ENCODE measurements around the gene PHF10. TPM values are rescaled to one million over a fixed set of nuclear protein-coding genes. Genes with fewer than 3 reads are reported as not detected.

The PHF10 gene
- total and polyA plus RNA-seq, 7 experiments from 2014 or later, result 17.1 to 124 (median 75.7) TPM

DNA sequence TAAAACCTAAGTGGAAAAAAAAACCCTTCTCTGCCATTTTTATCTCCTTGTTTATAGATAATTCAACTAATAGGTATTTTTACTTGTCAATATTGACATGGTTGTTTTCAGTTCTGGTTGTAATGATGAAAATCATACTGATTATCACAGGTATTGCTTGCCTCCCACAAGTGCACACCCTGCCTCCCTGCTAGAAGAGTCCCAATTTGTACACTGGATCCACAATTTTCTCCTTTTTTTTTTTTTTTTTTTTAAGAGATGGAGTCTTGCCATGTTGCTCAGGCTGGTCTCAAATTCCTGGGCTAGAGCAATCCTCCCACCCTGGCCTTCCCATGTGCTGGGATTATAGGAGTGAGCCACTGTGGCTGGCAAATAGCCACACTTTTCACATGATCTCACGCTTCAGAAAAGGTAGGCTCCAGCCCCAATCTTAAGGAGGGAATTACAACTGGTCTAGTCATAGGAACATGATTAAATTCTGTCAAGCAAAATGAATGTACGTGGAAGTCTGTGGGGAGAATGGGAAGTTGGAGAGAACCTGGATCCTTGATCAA, 14.8 kb upstream of the PHF10 start:
- peaks cover 7 to 38% (median 11%) of the 10 kb centered on the region in 5 donors for H3K27me3 Mint-ChIP-seq
- CTCF ChIA-PET, result no interaction called here
- no peaks in the 10 kb centered on the region for H3K27me3 ChIP-seq (ENCODE audit: control insufficient read depth in 2 of 2, insufficient read depth in 2 of 2, low read length in 2 of 2)
- H3K27ac ChIP-seq (ENCODE audit: low read depth, low read length), result no peak overlapping the region
- ATAC-seq (no peak), DNase-seq (no peak)
- no peaks in the 10 kb centered on the region for H3K4me1 ChIP-seq (ENCODE audit: control insufficient read depth in 2 of 2, insufficient read depth in 2 of 2, low read length in 2 of 2)
- no peak overlapping the region for H3K27ac Mint-ChIP-seq
- intact Hi-C loops (cut with micrococcal nuclease), result no loop called here
- peaks cover 0 to 5% (median 0%) of the 10 kb centered on the region in 11 donors for H3K9me3 Mint-ChIP-seq
- no peaks in the 10 kb centered on the region for H3K9me3 ChIP-seq (ENCODE audit: control insufficient read depth in 2 of 3, low read length in 3 of 3)
- POLR2A ChIA-PET, result interaction anchor here (0.8 kb wide), 1 partner anchor 11 kb away, joined by 3 read pairs; no protein-coding TSS in a partner anchor
- no peaks in the 10 kb centered on the region for H3K36me3 ChIP-seq (ENCODE audit: control insufficient read depth in 2 of 3, insufficient read depth in 3 of 3, low read length in 3 of 3)
- H3K4me1 Mint-ChIP-seq, result peaks cover 0 to 12% (median 0%) of the 10 kb centered on the region in 7 donors
- no peak overlapping the region for H3K4me3 ChIP-seq (ENCODE audit: low read length)
- H3K4me3 Mint-ChIP-seq, result no peak overlapping the region
- peaks cover 0 to 4% (median 0%) of the 10 kb centered on the region in 5 donors for H3K36me3 Mint-ChIP-seq

DNA sequence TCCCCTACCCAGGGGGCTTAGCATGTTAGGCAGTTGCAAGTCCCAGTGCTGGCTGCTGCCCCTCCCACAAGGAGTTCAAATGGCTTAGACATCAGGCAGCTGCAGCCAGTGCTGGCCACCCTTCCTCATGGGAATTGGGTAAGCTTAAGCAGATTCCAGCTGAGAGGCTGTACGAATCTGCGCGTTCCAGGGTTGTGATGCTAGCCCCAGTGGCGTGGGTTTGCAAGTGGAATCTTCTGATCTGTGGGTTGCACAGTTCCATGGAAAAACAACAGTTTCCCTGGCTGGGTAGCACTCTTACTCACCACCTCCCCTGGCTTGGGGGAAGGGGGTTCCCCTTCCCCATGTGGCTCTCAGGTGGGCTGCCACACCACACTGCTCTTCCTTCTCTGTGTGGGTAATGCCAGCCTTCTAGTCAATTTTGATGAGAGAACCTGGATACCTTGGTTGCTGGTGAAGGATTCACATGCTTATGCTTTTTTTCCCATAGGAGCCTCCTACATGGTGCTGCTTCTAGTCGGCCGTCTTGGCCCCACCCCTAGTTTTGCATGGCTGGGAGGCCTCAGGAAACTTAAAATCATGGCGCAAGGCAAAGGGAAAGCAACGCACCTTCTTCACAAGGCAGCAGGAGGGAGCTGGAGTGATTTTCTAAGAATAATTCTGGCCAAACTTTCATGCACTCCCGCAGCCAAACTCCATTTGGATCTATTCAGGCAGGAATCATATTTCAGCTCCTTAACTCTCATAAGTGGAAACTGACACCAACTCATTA, 14.1 kb upstream of the PHF10 start:
- POLR2A ChIA-PET, result interaction anchor here (0.8 kb wide), 1 partner anchor 12 kb away, joined by 3 read pairs; no protein-coding TSS in a partner anchor
- no peak overlapping the region for H3K27ac ChIP-seq (ENCODE audit: low read depth, low read length)
- H3K36me3 ChIP-seq (ENCODE audit: control insufficient read depth in 2 of 3, insufficient read depth in 3 of 3, low read length in 3 of 3), result no peaks in the 10 kb centered on the region
- H3K27me3 ChIP-seq (ENCODE audit: control insufficient read depth in 2 of 2, insufficient read depth in 2 of 2, low read length in 2 of 2), result no peaks in the 10 kb centered on the region
- H3K36me3 Mint-ChIP-seq, result peaks cover 0 to 4% (median 0%) of the 10 kb centered on the region in 5 donors
- peaks cover 0 to 12% (median 0%) of the 10 kb centered on the region in 7 donors for H3K4me1 Mint-ChIP-seq
- H3K27me3 Mint-ChIP-seq, result peaks cover 7 to 41% (median 11%) of the 10 kb centered on the region in 5 donors
- H3K9me3 ChIP-seq (ENCODE audit: control insufficient read depth in 2 of 3, low read length in 3 of 3), result no peaks in the 10 kb centered on the region
- H3K4me3 Mint-ChIP-seq, result no peak overlapping the region
- ATAC-seq, result no peak
- no peak for DNase-seq
- CTCF ChIA-PET, result no interaction called here
- H3K4me3 ChIP-seq (ENCODE audit: low read length), result no peak overlapping the region
- H3K4me1 ChIP-seq (ENCODE audit: control insufficient read depth in 2 of 2, insufficient read depth in 2 of 2, low read length in 2 of 2), result no peaks in the 10 kb centered on the region
- H3K27ac Mint-ChIP-seq, result no peak overlapping the region
- intact Hi-C loops (cut with micrococcal nuclease), result no loop called here
- peaks cover 0 to 5% (median 0%) of the 10 kb centered on the region in 11 donors for H3K9me3 Mint-ChIP-seq

DNA sequence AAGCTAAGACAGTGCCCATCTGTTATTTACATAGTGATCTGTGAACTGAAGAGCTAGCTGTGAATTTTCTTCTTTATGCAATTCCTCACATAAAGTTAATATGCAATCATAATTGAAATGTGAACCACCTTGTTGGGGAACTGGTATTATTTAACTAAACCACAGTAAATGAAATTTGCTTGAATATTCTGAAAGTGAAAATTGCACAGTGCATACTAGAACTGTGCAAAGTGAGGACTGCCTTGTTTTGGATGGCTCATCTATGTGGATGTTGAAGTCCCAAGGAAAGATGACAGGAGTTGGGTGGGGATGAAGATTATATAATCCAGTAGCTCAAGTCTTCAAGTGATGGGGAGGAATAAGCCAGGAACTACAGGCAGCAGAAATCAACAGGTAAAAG, 5.7 kb upstream of the PHF10 start:
- Histone ChIP-seq H3K27ac (ENCODE audit: low read depth, low read length) (no peak overlapping the region), H3K27me3 (ENCODE audit: control insufficient read depth in 2 of 2, insufficient read depth in 2 of 2, low read length in 2 of 2) (no peaks in the 10 kb centered on the region), H3K4me3 (ENCODE audit: low read length) (no peak overlapping the region), H3K4me1 (ENCODE audit: control insufficient read depth in 2 of 2, insufficient read depth in 2 of 2, low read length in 2 of 2) (peaks cover 0 to 4% of the 10 kb centered on the region in 2 donors), H3K9me3 (ENCODE audit: control insufficient read depth in 2 of 3, low read length in 3 of 3) (no peaks in the 10 kb centered on the region), H3K36me3 (ENCODE audit: control insufficient read depth in 2 of 3, insufficient read depth in 3 of 3, low read length in 3 of 3) (no peaks in the 10 kb centered on the region)
- Mint-ChIP-seq H3K36me3 (no peaks in the 10 kb centered on the region), H3K27me3 (peaks cover 1 to 42% (median 4%) of the 10 kb centered on the region in 5 donors), H3K4me1 (peaks cover 2 to 19% (median 14%) of the 10 kb centered on the region in 7 donors), H3K9me3 (peaks cover 0 to 3% (median 0%) of the 10 kb centered on the region in 11 donors), H3K27ac (no peak overlapping the region), H3K4me3 (no peak overlapping the region)
- ChIA-PET CTCF (no interaction called here), POLR2A (no interaction called here)
- DNase-seq (no peak), ATAC-seq (no peak)
- intact Hi-C loops (cut with micrococcal nuclease), result no loop called here

DNA sequence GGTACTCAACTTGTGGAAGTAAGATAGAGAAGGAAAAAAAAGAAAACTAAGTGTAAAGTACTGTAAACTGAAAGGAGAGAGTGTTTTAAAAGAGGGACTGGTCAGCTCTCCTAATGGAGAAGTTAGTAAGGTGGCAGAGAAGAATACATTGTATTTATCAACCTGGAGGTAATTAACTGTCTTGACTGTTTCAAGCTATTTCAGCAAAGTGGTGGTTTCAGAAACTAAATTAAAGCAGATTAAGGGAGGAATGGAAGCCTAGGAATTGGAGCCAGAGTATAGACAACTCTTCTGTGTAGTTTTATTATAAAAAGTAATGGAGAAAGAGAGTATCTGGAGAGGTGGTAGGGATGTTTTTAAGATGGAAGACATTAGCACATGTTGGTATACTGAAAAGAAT, 2.7 kb upstream of the PHF10 start:
- Histone ChIP-seq H3K36me3 (ENCODE audit: control insufficient read depth in 2 of 3, insufficient read depth in 3 of 3, low read length in 3 of 3) (no peaks in the 10 kb centered on the region), H3K27me3 (ENCODE audit: control insufficient read depth in 2 of 2, insufficient read depth in 2 of 2, low read length in 2 of 2) (no peaks in the 10 kb centered on the region), H3K4me1 (ENCODE audit: control insufficient read depth in 2 of 2, insufficient read depth in 2 of 2, low read length in 2 of 2) (peaks cover 4 to 10% of the 10 kb centered on the region in 2 donors), H3K27ac (ENCODE audit: low read depth, low read length) (no peak overlapping the region), H3K4me3 (ENCODE audit: low read length) (no peak overlapping the region), H3K9me3 (ENCODE audit: control insufficient read depth in 2 of 3, low read length in 3 of 3) (no peaks in the 10 kb centered on the region)
- ATAC-seq (no peak), DNase-seq (no peak)
- CTCF ChIA-PET, result no interaction called here
- POLR2A ChIA-PET, result interaction anchor here (1.2 to 9.1 kb wide), 3 partner anchors 10 to 25 kb away, joined by 3 to 97 read pairs (median 11); partner anchors contain the start of genes C6orf120, DYNLT2, ERMARD and WDR27
- H3K27ac Mint-ChIP-seq, result peak overlapping the region in 2 of 9 donors; percentile 22 to 34
- peaks cover 0 to 17% (median 0%) of the 10 kb centered on the region in 5 donors for H3K27me3 Mint-ChIP-seq
- peaks cover 0 to 3% (median 0%) of the 10 kb centered on the region in 11 donors for H3K9me3 Mint-ChIP-seq
- no peak overlapping the region for H3K4me3 Mint-ChIP-seq
- peaks cover 0 to 5% (median 0%) of the 10 kb centered on the region in 5 donors for H3K36me3 Mint-ChIP-seq
- H3K4me1 Mint-ChIP-seq, result peaks cover 6 to 32% (median 23%) of the 10 kb centered on the region in 7 donors
- intact Hi-C loops (cut with micrococcal nuclease), result no loop called here

DNA sequence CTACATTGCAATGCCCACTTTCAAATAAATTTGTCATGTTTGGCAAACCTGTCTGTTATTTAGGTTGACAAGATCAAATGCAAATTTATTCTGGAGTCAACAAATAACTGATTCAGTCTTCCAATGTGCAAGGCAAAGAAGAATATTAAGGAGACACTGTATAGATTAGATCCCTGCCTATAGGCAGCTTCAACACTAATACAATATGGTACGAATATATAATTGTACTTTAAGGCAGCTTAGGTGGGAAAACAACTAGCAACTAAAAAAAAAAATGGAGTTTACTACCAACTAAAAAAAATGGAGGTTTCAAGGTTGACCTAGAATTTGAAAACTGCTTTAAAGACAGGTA, 1.7 kb upstream of the PHF10 start:
- Mint-ChIP-seq H3K27ac (peak overlapping the region; percentile 8 to 93 (median 92)), H3K27me3 (peaks cover 0 to 11% (median 0%) of the 10 kb centered on the region in 5 donors), H3K4me3 (peak overlapping the region; percentile 77 to 91 (median 86)), H3K4me1 (peaks cover 8 to 41% (median 32%) of the 10 kb centered on the region in 7 donors), H3K36me3 (peaks cover 0 to 5% (median 0%) of the 10 kb centered on the region in 5 donors), H3K9me3 (peaks cover 0 to 3% (median 0%) of the 10 kb centered on the region in 11 donors)
- Histone ChIP-seq H3K36me3 (ENCODE audit: control insufficient read depth in 2 of 3, insufficient read depth in 3 of 3, low read length in 3 of 3) (no peaks in the 10 kb centered on the region), H3K4me1 (ENCODE audit: control insufficient read depth in 2 of 2, insufficient read depth in 2 of 2, low read length in 2 of 2) (peaks cover 9 to 20% of the 10 kb centered on the region in 2 donors), H3K4me3 (ENCODE audit: low read length) (no peak overlapping the region), H3K9me3 (ENCODE audit: control insufficient read depth in 2 of 3, low read length in 3 of 3) (no peaks in the 10 kb centered on the region), H3K27ac (ENCODE audit: low read depth, low read length) (no peak overlapping the region), H3K27me3 (ENCODE audit: control insufficient read depth in 2 of 2, insufficient read depth in 2 of 2, low read length in 2 of 2) (no peaks in the 10 kb centered on the region)
- intact Hi-C loops (cut with micrococcal nuclease), result no loop called here
- CTCF ChIA-PET, result interaction anchor here (1.6 kb wide), 1 partner anchor 10 kb away, joined by 7 read pairs; no protein-coding TSS in a partner anchor
- no peak for DNase-seq
- ATAC-seq, result no peak
- POLR2A ChIA-PET, result interaction anchor here (1.4 to 16.5 kb wide), 4 partner anchors 21 to 72 kb away, joined by 7 to 307 read pairs (median 54); partner anchors contain the start of genes C6orf120, DYNLT2, ERMARD and WDR27

DNA sequence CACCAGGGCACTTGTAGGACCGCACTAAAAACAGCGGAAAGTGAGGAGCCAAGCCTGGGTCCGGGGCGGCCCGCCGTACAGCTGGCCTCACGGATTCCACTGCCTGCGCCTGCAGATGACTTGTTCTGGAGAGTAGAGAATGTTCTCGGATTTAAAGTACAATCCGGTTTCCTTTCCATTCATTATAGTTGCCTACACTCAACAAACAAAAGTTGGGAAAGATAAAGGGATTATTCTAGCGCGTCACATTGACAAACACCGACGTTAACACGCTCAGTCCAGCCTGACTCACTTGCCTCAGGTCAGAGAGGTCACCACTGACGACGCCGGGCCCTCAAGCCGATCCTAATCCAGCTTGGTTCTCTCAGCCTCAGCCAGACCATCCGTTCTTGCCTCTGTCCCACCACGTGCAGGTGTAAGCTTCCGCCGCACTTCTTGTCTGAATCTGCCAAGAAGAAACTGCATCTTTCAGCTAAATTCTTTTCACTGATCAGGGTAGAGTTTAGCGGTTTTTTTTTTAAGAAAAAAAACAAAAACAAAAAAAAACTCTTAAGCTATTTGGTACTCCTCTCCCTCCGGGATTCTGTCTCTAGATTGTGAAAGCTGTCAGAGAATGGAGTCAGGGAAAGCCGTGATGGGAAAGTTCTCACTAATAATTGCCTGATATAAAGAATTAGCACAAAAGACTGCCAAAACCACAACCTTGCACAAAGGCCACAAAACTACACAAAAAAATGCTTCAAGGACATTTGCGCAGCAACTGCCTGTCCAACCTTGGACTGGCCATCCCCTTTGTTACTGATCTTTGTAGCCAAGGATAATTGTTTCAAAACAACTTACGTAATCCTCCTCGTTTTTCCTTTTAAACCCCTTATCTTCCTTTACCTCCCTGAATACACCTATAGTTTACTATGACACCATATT, 1.1 kb upstream of the PHF10 start:
- peak in 5 of 9 donors; percentile 14 to 42 (median 18) for DNase-seq
- intact Hi-C loops (cut with micrococcal nuclease), result no loop called here
- H3K27me3 ChIP-seq (ENCODE audit: control insufficient read depth in 2 of 2, insufficient read depth in 2 of 2, low read length in 2 of 2), result no peaks in the 10 kb centered on the region
- no peaks in the 10 kb centered on the region for H3K9me3 ChIP-seq (ENCODE audit: control insufficient read depth in 2 of 3, low read length in 3 of 3)
- CTCF ChIA-PET, result interaction anchor here (1.6 kb wide), 1 partner anchor 9 kb away, joined by 7 read pairs; no protein-coding TSS in a partner anchor
- peaks cover 0 to 3% (median 0%) of the 10 kb centered on the region in 11 donors for H3K9me3 Mint-ChIP-seq
- ATAC-seq, result no peak
- POLR2A ChIA-PET, result interaction anchor here (0.6 to 16.5 kb wide), 7 partner anchors 19 to 859 kb away, joined by 3 to 307 read pairs (median 3); partner anchors contain the start of genes C6orf120, DYNLT2, ERMARD and PDCD2
- peak overlapping the region; percentile 70 for H3K27ac ChIP-seq (ENCODE audit: low read depth, low read length)
- H3K4me3 ChIP-seq (ENCODE audit: low read length), result peak overlapping the region; percentile 53
- peaks cover 0 to 8% (median 0%) of the 10 kb centered on the region in 5 donors for H3K27me3 Mint-ChIP-seq
- peak overlapping the region; percentile 77 to 91 (median 86) for H3K4me3 Mint-ChIP-seq
- H3K4me1 Mint-ChIP-seq, result peaks cover 11 to 48% (median 38%) of the 10 kb centered on the region in 7 donors
- peaks cover 0 to 5% (median 1%) of the 10 kb centered on the region in 5 donors for H3K36me3 Mint-ChIP-seq
- H3K36me3 ChIP-seq (ENCODE audit: control insufficient read depth in 2 of 3, insufficient read depth in 3 of 3, low read length in 3 of 3), result peaks cover 0 to 2% (median 0%) of the 10 kb centered on the region in 3 experiments
- H3K27ac Mint-ChIP-seq, result peak overlapping the region; percentile 68 to 93 (median 92)
- peaks cover 10 to 25% of the 10 kb centered on the region in 2 donors for H3K4me1 ChIP-seq (ENCODE audit: control insufficient read depth in 2 of 2, insufficient read depth in 2 of 2, low read length in 2 of 2)

Measured in naive thymus-derived CD4-positive, alpha-beta T cell (primary cell).